Retina (tissue), 1 donor: ENCODE measurements around the gene SORL1-AS1.
"Not testable (repeated sequence)": the region's sequence is repeated elsewhere in the genome, so short reads cannot be mapped to it uniquely, and the experiment has no call there.

Experiments
- DNase-seq: peaks from one replicate; pipeline ENCODE4 v3.0.0-alpha.2; 2016

Gene SORL1-AS1

GRCh38 chr11:121452609-121453150 lies at the start of gene SORL1-AS1:
TSS of gene SORL1-AS1 (minus strand) at chr11:121452967.
- no peak for DNase-seq

- no peak for DNase-seq
Measured at GRCh38 chr11:121500717-121501116, 48.0 kb upstream of the SORL1-AS1 start.

- DNase-seq: no peak
Measured at GRCh38 chr11:121500275-121500674, 47.5 kb upstream of the SORL1-AS1 start.

- no peak for DNase-seq
Measured at GRCh38 chr11:121499405-121499804, 46.6 kb upstream of the SORL1-AS1 start.

GRCh38 chr11:121497176-121497998 lies 44.6 kb upstream of the SORL1-AS1 start:
- DNase-seq: no peak

- DNase-seq: no peak
Measured at GRCh38 chr11:121494355-121495099, 41.8 kb upstream of the SORL1-AS1 start.

GRCh38 chr11:121489823-121490222 lies 37.1 kb upstream of the SORL1-AS1 start:
- no peak for DNase-seq

- DNase-seq: no peak
Measured at GRCh38 chr11:121488641-121489040, 35.9 kb upstream of the SORL1-AS1 start.

GRCh38 chr11:121488170-121488569 lies 35.4 kb upstream of the SORL1-AS1 start:
- DNase-seq: no peak

GRCh38 chr11:121487191-121487590 lies 34.4 kb upstream of the SORL1-AS1 start:
- DNase-seq: peak; percentile 51

- DNase-seq: no peak
Measured at GRCh38 chr11:121486054-121486453, 33.3 kb upstream of the SORL1-AS1 start.

GRCh38 chr11:121485216-121485615 lies 32.4 kb upstream of the SORL1-AS1 start:
- no peak for DNase-seq

- no peak for DNase-seq
Measured at GRCh38 chr11:121483805-121484480, 31.2 kb upstream of the SORL1-AS1 start.

GRCh38 chr11:121482231-121483129 lies 29.7 kb upstream of the SORL1-AS1 start:
- no peak for DNase-seq

GRCh38 chr11:121481484-121482230 lies 28.9 kb upstream of the SORL1-AS1 start:
- DNase-seq: not testable (repeated sequence)

- DNase-seq: no peak
Measured at GRCh38 chr11:121479698-121480238, 27.0 kb upstream of the SORL1-AS1 start.

- peak; percentile 45 for DNase-seq
Measured at GRCh38 chr11:121478895-121479697, 26.3 kb upstream of the SORL1-AS1 start.

GRCh38 chr11:121478226-121478894 lies 25.6 kb upstream of the SORL1-AS1 start:
- no peak for DNase-seq

GRCh38 chr11:121476379-121477032 lies 23.7 kb upstream of the SORL1-AS1 start:
- DNase-seq: no peak
